ENCODE data around the gene FFAR2. TPM values are rescaled to one million over a fixed set of nuclear protein-coding genes. Genes with fewer than 3 reads are reported as not detected.

Gene FFAR2
- total and polyA plus RNA-seq, 2 donors (not counting 1 experiment from before 2014, with no cell fraction given), result not detected

DNA sequence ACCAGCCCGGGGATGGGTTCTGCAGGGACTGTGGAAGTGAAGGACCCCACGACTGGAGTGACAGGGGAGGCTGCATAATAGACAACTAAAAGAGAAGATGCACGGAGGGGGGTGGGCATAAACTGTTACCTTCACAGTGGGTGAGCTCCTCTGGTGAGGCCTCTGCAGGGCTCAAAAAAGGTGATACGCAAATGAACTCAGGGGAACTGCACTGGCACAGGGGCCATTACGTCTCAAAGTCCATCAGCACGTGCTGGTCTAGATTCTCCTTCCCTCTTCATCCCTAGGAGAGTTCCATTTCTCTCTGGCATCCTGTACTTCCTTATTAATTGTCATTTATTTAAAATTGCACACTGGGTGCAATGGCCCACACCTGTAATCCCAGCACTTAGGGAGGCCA, 8.1 kb upstream of the FFAR2 start:
- no peaks in the 10 kb centered on the region for H3K79me2 ChIP-seq (ENCODE audit: control insufficient read depth, insufficient read depth, low read length)

DNA sequence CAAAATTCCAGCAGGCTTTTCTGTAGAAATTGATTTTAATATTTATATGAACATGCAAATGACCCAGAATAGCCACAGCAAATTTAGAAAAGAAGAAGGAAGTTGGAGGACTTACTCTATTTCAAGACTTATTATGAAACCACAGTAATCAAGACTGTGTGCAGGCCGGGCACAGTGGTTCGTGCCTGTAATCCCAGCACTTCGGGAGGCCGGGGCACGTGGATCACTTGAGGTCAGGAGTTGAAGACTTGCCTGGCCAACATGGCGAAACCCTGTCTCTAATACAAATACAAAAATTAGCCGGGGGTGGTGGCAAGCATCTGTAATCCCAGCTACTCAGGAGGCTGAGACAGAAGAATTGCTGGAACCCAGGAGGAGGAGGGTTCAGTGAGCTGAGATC, 6.0 kb upstream of the FFAR2 start:
- Histone ChIP-seq H3K27ac (ENCODE audit: insufficient read depth, low read length) (no peak overlapping the region), H3K27me3 (ENCODE audit: control insufficient read depth, insufficient read depth, low read length) (peaks cover 12% of the 10 kb centered on the region)

More for the DNA sequence above, 8.1 kb upstream of the FFAR2 start:
- TF ChIP-seq, protein P1, sequence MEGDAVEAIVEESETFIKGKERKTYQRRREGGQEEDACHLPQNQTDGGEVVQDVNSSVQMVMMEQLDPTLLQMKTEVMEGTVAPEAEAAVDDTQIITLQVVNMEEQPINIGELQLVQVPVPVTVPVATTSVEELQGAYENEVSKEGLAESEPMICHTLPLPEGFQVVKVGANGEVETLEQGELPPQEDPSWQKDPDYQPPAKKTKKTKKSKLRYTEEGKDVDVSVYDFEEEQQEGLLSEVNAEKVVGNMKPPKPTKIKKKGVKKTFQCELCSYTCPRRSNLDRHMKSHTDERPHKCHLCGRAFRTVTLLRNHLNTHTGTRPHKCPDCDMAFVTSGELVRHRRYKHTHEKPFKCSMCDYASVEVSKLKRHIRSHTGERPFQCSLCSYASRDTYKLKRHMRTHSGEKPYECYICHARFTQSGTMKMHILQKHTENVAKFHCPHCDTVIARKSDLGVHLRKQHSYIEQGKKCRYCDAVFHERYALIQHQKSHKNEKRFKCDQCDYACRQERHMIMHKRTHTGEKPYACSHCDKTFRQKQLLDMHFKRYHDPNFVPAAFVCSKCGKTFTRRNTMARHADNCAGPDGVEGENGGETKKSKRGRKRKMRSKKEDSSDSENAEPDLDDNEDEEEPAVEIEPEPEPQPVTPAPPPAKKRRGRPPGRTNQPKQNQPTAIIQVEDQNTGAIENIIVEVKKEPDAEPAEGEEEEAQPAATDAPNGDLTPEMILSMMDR (conservative IDR thresholded peaks at IDR 0.05 in 1 of 2, IDR thresholded peaks at IDR 0.05 in 1 of 2; ENCODE audit: low read depth in 1 of 2, low read length in 2 of 2), result no peak
- TF ChIP-seq EZH2 (IDR thresholded peaks at IDR 0.05; ENCODE audit: low read length, missing control alignments), result no peak
- Histone ChIP-seq H2AFZ (ENCODE audit: low read length) (no peak overlapping the region), H3K9ac (ENCODE audit: insufficient read depth, low read length) (no peak overlapping the region), H3K27me3 (ENCODE audit: control insufficient read depth, insufficient read depth, low read length) (peaks cover 7% of the 10 kb centered on the region), H3K36me3 (ENCODE audit: control insufficient read depth, insufficient read depth, low read length) (no peaks in the 10 kb centered on the region), H4K20me1 (ENCODE audit: control insufficient read depth, extremely low read depth, insufficient read depth, low read length) (no peaks in the 10 kb centered on the region), H3K27ac (ENCODE audit: insufficient read depth, low read length) (no peak overlapping the region), H3K9me3 (ENCODE audit: control insufficient read depth, insufficient read depth, low read depth, low read length) (no peaks in the 10 kb centered on the region), H3K4me1 (ENCODE audit: control insufficient read depth, extremely low read depth, insufficient read depth, low read length) (no peaks in the 10 kb centered on the region), H3K4me2 (ENCODE audit: extremely low read depth, insufficient read depth, low read length) (no peak overlapping the region), H3K4me3 (replicated peaks in 1 of 4; ENCODE audit: control extremely low read depth in 1 of 4, insufficient read depth in 1 of 4, low read depth in 3 of 4, low read length in 4 of 4) (no peak overlapping the region)
- no peak for DNase-seq (ENCODE audit: low read depth in 2 of 2)

DNA sequence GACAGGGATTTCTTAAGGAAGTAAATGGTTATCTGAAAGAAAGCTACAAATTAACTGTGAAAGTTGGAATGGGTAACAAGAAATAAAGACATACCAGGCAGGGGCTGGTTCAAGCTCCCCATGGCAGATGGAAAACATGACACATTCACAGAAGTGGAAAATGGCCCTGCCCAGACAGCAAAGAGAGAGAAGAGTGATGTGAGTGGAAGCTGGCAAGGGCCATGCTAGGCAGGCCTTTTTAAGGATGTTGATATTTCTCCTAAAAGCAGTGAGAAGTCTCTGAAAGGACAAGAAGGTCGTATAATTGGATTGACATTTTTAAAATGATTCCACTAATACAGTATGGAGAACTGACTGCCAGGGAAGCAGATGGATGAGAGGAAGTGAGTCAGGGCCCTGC, 3.3 kb upstream of the FFAR2 start:
- H3K27me3 ChIP-seq (ENCODE audit: control insufficient read depth, insufficient read depth, low read length), result peaks cover 5% of the 10 kb centered on the region
- H3K9ac ChIP-seq (ENCODE audit: insufficient read depth, low read length), result no peak overlapping the region
- H2AFZ ChIP-seq (ENCODE audit: low read length), result no peak overlapping the region
- no peak for DNase-seq (ENCODE audit: low read depth in 2 of 2)
- H3K9me3 ChIP-seq (ENCODE audit: control insufficient read depth, insufficient read depth, low read depth, low read length), result no peaks in the 10 kb centered on the region
- H3K4me3 ChIP-seq (replicated peaks in 1 of 4; ENCODE audit: control extremely low read depth in 1 of 4, insufficient read depth in 1 of 4, low read depth in 3 of 4, low read length in 4 of 4), result no peak overlapping the region
- no peaks in the 10 kb centered on the region for H4K20me1 ChIP-seq (ENCODE audit: control insufficient read depth, extremely low read depth, insufficient read depth, low read length)
- H3K36me3 ChIP-seq (ENCODE audit: control insufficient read depth, insufficient read depth, low read length), result no peaks in the 10 kb centered on the region
- no peak overlapping the region for H3K4me2 ChIP-seq (ENCODE audit: extremely low read depth, insufficient read depth, low read length)
- H3K4me1 ChIP-seq (ENCODE audit: control insufficient read depth, extremely low read depth, insufficient read depth, low read length), result no peaks in the 10 kb centered on the region
- no peaks in the 10 kb centered on the region for H3K79me2 ChIP-seq (ENCODE audit: control insufficient read depth, insufficient read depth, low read length)
- no peak overlapping the region for H3K27ac ChIP-seq (ENCODE audit: insufficient read depth, low read length)
- TF ChIP-seq EZH2 (IDR thresholded peaks at IDR 0.05; ENCODE audit: low read length, missing control alignments), result no peak
- TF ChIP-seq, protein P1 (conservative IDR thresholded peaks at IDR 0.05 in 1 of 2, IDR thresholded peaks at IDR 0.05 in 1 of 2; ENCODE audit: low read depth in 1 of 2, low read length in 2 of 2), result no peak

More for the DNA sequence above, 6.0 kb upstream of the FFAR2 start:
- Histone ChIP-seq H3K4me2 (ENCODE audit: extremely low read depth, insufficient read depth, low read length) (no peak overlapping the region), H3K4me3 (replicated peaks in 1 of 4; ENCODE audit: control extremely low read depth in 1 of 4, insufficient read depth in 1 of 4, low read depth in 3 of 4, low read length in 4 of 4) (no peak overlapping the region), H4K20me1 (ENCODE audit: control insufficient read depth, extremely low read depth, insufficient read depth, low read length) (no peaks in the 10 kb centered on the region), H3K79me2 (ENCODE audit: control insufficient read depth, insufficient read depth, low read length) (no peaks in the 10 kb centered on the region), H2AFZ (ENCODE audit: low read length) (no peak overlapping the region), H3K36me3 (ENCODE audit: control insufficient read depth, insufficient read depth, low read length) (no peaks in the 10 kb centered on the region), H3K9me3 (ENCODE audit: control insufficient read depth, insufficient read depth, low read depth, low read length) (no peaks in the 10 kb centered on the region), H3K9ac (ENCODE audit: insufficient read depth, low read length) (no peak overlapping the region), H3K4me1 (ENCODE audit: control insufficient read depth, extremely low read depth, insufficient read depth, low read length) (no peaks in the 10 kb centered on the region)
- TF ChIP-seq, protein P1 (conservative IDR thresholded peaks at IDR 0.05 in 1 of 2, IDR thresholded peaks at IDR 0.05 in 1 of 2; ENCODE audit: low read depth in 1 of 2, low read length in 2 of 2), result no peak
- TF ChIP-seq EZH2 (IDR thresholded peaks at IDR 0.05; ENCODE audit: low read length, missing control alignments), result no peak
- no peak for DNase-seq (ENCODE audit: low read depth in 2 of 2)
